CD14-positive monocyte (primary cell): Measurements from ENCODE around the gene STPG2. TPM values are rescaled to one million over a fixed set of nuclear protein-coding genes. Genes with fewer than 3 reads are reported as not detected.

Experiments used
- DNase-seq, 3 donors: peaks; one replicate each; pipeline ENCODE4 v3.0.0-alpha.2; 2011 to 2022
- H2AFZ ChIP-seq: 2 replicates; pipeline ENCODE4 v1.6.0; 2012; ENCODE audit warnings: mild to moderate bottlenecking, low read depth, low read length, inconsistent platforms; ENCODE audit not compliant: insufficient read depth, poor library complexity, severe bottlenecking
- H3K27ac ChIP-seq, 2 donors: 1 replicate in 1 of 2; 2 replicates in 1 of 2; pipeline ENCODE4 v1.5.1; 2012 to 2013; ENCODE audit warnings: low read length in 2 of 2, control low read depth in 1 of 2, inconsistent platforms in 1 of 2, low read depth in 1 of 2, mild to moderate bottlenecking in 1 of 2
- H3K27me3 ChIP-seq, 2 donors: one replicate each; pipeline versions ENCODE4 v1.6.0 to v1.6.1; 2011 to 2013; ENCODE audit warnings: low read length in 2 of 2; ENCODE audit not compliant: control insufficient read depth in 2 of 2, insufficient read depth in 2 of 2
- H3K36me3 ChIP-seq, 2 donors: replicated peaks in 1 of 2; 1 replicate in 1 of 2; 2 replicates in 1 of 2; pipeline versions ENCODE4 v1.5.1 to v1.6.1; 2012 to 2013; ENCODE audit warnings: low read length in 2 of 2, control low read depth in 1 of 2, inconsistent platforms in 1 of 2, mild to moderate bottlenecking in 1 of 2; ENCODE audit not compliant: insufficient read depth in 2 of 2, control insufficient read depth in 1 of 2
- H3K4me1 ChIP-seq, 2 donors: 1 replicate in 1 of 2; 2 replicates in 1 of 2; pipeline versions ENCODE4 v1.5.1 to v1.6.1; 2012 to 2013; ENCODE audit warnings: low read length in 2 of 2, control low read depth in 1 of 2, inconsistent platforms in 1 of 2, mild to moderate bottlenecking in 1 of 2, moderate library complexity in 1 of 2; ENCODE audit not compliant: insufficient read depth in 2 of 2, control insufficient read depth in 1 of 2
- H3K4me2 ChIP-seq: replicated peaks from 2 replicates; pipeline ENCODE3; 2012; ENCODE audit warnings: low read length, moderate library complexity, mild to moderate bottlenecking; ENCODE audit not compliant: poor library complexity, severe bottlenecking; ENCODE audit errors: extremely low read depth
- H3K4me3 ChIP-seq, 3 experiments: fragments of 200-600 bp in 1 of 3; sonication (generic) in 1 of 3; replicated peaks in 1 of 3; 1 replicate in 2 of 3; 2 replicates in 1 of 3; pipeline ENCODE4 v1.5.1; 2011 to 2013; ENCODE audit warnings: low read length in 3 of 3, mild to moderate bottlenecking in 3 of 3, control low read depth in 2 of 3, low read depth in 2 of 3, inconsistent platforms in 1 of 3, moderate library complexity in 1 of 3
- H3K79me2 ChIP-seq: 2 replicates; pipeline ENCODE4 v1.6.0; 2012; ENCODE audit warnings: mild to moderate bottlenecking, control low read depth, inconsistent platforms, low read length, moderate library complexity; ENCODE audit not compliant: insufficient read depth
- H3K9ac ChIP-seq: 2 replicates; pipeline ENCODE4 v1.6.0; 2017; ENCODE audit warnings: low read length, mild to moderate bottlenecking; ENCODE audit not compliant: insufficient read depth, poor library complexity, severe bottlenecking
- H3K9me3 ChIP-seq, 2 donors: replicated peaks in 1 of 2; 1 replicate in 1 of 2; 2 replicates in 1 of 2; pipeline versions ENCODE4 v1.5.1 to v1.6.1; 2012 to 2013; ENCODE audit warnings: low read length in 2 of 2, control low read depth in 1 of 2; ENCODE audit not compliant: control insufficient read depth in 1 of 2, insufficient read depth in 1 of 2
- H4K20me1 ChIP-seq: 2 replicates; pipeline ENCODE4 v1.6.0; 2012; ENCODE audit warnings: mild to moderate bottlenecking, low read length, control low read depth, moderate library complexity; ENCODE audit not compliant: insufficient read depth
- H3K27ac Mint-ChIP-seq, 7 donors: one replicate each; pipeline ENCODE4 v1.8.0; 2020; ENCODE audit warnings: mild to moderate bottlenecking in 7 of 7, mixed read lengths in 7 of 7, moderate library complexity in 6 of 7, inconsistent platforms in 2 of 7
- H3K27me3 Mint-ChIP-seq, 3 donors: one replicate each; pipeline ENCODE4 v1.8.0; 2021 to 2022; ENCODE audit warnings: low read depth in 3 of 3, mild to moderate bottlenecking in 3 of 3, mixed read lengths in 3 of 3, moderate library complexity in 3 of 3, inconsistent platforms in 1 of 3
- H3K36me3 Mint-ChIP-seq, 2 donors: one replicate each; pipeline ENCODE4 v1.8.0; 2020; ENCODE audit warnings: mixed read lengths in 2 of 2, inconsistent platforms in 1 of 2, mild to moderate bottlenecking in 1 of 2
- H3K4me1 Mint-ChIP-seq: one replicate; pipeline ENCODE4 v1.8.0; 2020; ENCODE audit warnings: mild to moderate bottlenecking, mixed read lengths
- H3K4me3 Mint-ChIP-seq, 2 donors: one replicate each; pipeline ENCODE4 v1.8.0; 2020; ENCODE audit warnings: mild to moderate bottlenecking in 2 of 2, mixed read lengths in 2 of 2, moderate library complexity in 1 of 2
- H3K9me3 Mint-ChIP-seq, 7 donors: one replicate each; pipeline ENCODE4 v1.8.0; 2020 to 2022; ENCODE audit warnings: mixed read lengths in 7 of 7, mild to moderate bottlenecking in 6 of 7, moderate library complexity in 6 of 7, inconsistent platforms in 2 of 7
- CTCF ChIP-seq: fragments of 200-600 bp; IDR thresholded peaks from one replicate; pipeline ENCODE4 v1.8.0; 2022; ENCODE audit warnings: antibody characterized with exemption, mild to moderate bottlenecking
- WGBS: methylation state at CpG from one replicate; pipeline ENCODE4 v1.1.5; 2013; ENCODE audit warnings: missing lambda C conversion rate; ENCODE audit not compliant: insufficient coverage; 5-methylcytosine and 5-hydroxymethylcytosine counted together
- intact Hi-C, 2 donors: fragments of 100-400 bp; cut with micrococcal nuclease; formaldehyde crosslinking; loops; one replicate each; pipeline versions ENCODE4 v1.15.0 to v1.15.1; 2023
- polyA plus RNA-seq, 3 donors: library from polyadenylated mRNA; depleted of rRNA in 1 of 3; unstranded in 2 of 3; stranded (reverse) in 1 of 3; fragments of 300-500 nt in 2 of 3; fragments of >200 nt in 1 of 3; fragmentation: Illumina TruSeq in 2 of 3; gene quantifications; 1 replicate in 2 of 3; 2 replicates in 1 of 3; pipeline ENCODE4 v1.2.3, GENCODE V29; 2012 to 2021

The STPG2 gene
- polyA plus RNA-seq, 3 donors: 0.04 TPM; not detected in 2

DNA sequence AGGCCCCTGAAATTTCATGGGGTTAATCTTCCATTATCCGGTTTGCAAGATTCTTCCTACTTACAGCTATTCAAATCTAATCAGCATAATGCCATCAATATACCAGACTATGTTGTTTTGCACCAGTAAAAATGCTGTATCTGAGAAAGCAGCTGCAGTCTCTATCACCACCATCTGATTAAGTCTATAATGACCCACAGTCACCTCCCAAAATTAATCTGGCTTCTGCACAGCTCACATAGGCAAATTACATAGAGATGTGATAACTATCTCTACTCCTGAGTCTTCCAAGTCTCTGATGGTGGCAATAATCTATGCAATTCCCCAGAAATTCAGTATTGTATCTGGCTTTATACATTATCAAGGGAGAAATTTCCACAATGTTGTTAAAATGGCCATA is 113.2 kb downstream of the STPG2 start:
- H3K79me2 ChIP-seq: no peaks in the 10 kb centered on the region
- no peak overlapping the region for H3K4me2 ChIP-seq
- H3K9ac ChIP-seq: no peak overlapping the region
- no peaks in the 10 kb centered on the region for H3K27me3 ChIP-seq
- no peak overlapping the region for H2AFZ ChIP-seq
- no peak overlapping the region for H3K27ac ChIP-seq
- Mint-ChIP-seq H3K4me1 (peaks cover 1% of the 10 kb centered on the region), H3K36me3 (no peaks in the 10 kb centered on the region), H3K9me3 (peaks cover 12 to 39% (median 17%) of the 10 kb centered on the region in 7 donors), H3K4me3 (no peak overlapping the region), H3K27ac (no peak overlapping the region), H3K27me3 (peaks cover 0 to 2% (median 0%) of the 10 kb centered on the region in 3 donors)
- intact Hi-C loops: no loop called here
- H3K36me3 ChIP-seq: no peaks in the 10 kb centered on the region
- WGBS: no CpG with 5 or more reads among the region's 1 CpG
- no peak overlapping the region for H3K4me3 ChIP-seq
- no peak for TF ChIP-seq CTCF
- H3K4me1 ChIP-seq: no peaks in the 10 kb centered on the region
- H3K9me3 ChIP-seq: peaks cover 7 to 11% of the 10 kb centered on the region in 2 donors
- no peaks in the 10 kb centered on the region for H4K20me1 ChIP-seq
- no peak for DNase-seq

GRCh38 chr4:98027827-98028226 is 115.4 kb downstream of the STPG2 start:
- Histone ChIP-seq H3K79me2 (no peaks in the 10 kb centered on the region), H3K27ac (no peak overlapping the region), H3K4me1 (no peaks in the 10 kb centered on the region), H3K36me3 (no peaks in the 10 kb centered on the region), H3K9ac (no peak overlapping the region), H3K27me3 (no peaks in the 10 kb centered on the region), H3K9me3 (peaks cover 11 to 22% of the 10 kb centered on the region in 2 donors), H3K4me2 (no peak overlapping the region), H2AFZ (no peak overlapping the region), H3K4me3 (no peak overlapping the region), H4K20me1 (no peaks in the 10 kb centered on the region)
- H3K9me3 Mint-ChIP-seq: peaks cover 11 to 45% (median 19%) of the 10 kb centered on the region in 7 donors
- no peak overlapping the region for H3K4me3 Mint-ChIP-seq
- peaks cover 1% of the 10 kb centered on the region for H3K4me1 Mint-ChIP-seq
- no peak for DNase-seq
- no peak for TF ChIP-seq CTCF
- intact Hi-C loops: no loop called here
- no CpG with 5 or more reads among the region's 2 CpGs for WGBS
- no peak overlapping the region for H3K27ac Mint-ChIP-seq
- H3K36me3 Mint-ChIP-seq: no peaks in the 10 kb centered on the region
- H3K27me3 Mint-ChIP-seq: peaks cover 0 to 2% (median 0%) of the 10 kb centered on the region in 3 donors
